Right lobe of liver (tissue), 6 donors: Measurements from ENCODE around the gene RAB1B. TPM values are rescaled to one million over a fixed set of nuclear protein-coding genes. Genes with fewer than 3 reads are reported as not detected.
A peak's percentile ranks its signal among the peaks of the same experiment; 100 is the strongest.

Experiments
- ATAC-seq, 4 donors: fragments of 200-7000 bp; cut with Tn5 transposase; one replicate each; pipeline ENCODE4 v1.9.1; 2020; ENCODE audit warnings: mild to moderate bottlenecking in 4 of 4, moderate library complexity in 4 of 4
- DNase-seq, 3 donors: peaks; one replicate each; pipeline ENCODE4 v3.0.0-alpha.2; 2020
- H3K27ac ChIP-seq, 3 donors: fragments of 200-600 bp; one replicate each; pipeline ENCODE4 v1.8.0; 2022
- H3K27me3 ChIP-seq, 2 donors: fragments of 200-600 bp; one replicate each; pipeline ENCODE4 v1.8.0; 2022
- H3K36me3 ChIP-seq, 4 donors: fragments of 200-600 bp; sonication (generic) in 1 of 4; one replicate each; pipeline versions ENCODE4 v1.5.1 to v1.8.0; 2017 to 2022; ENCODE audit warnings: control low read depth in 1 of 4
- H3K4me1 ChIP-seq, 4 donors: fragments of 200-600 bp; sonication (generic) in 1 of 4; one replicate each; pipeline versions ENCODE4 v1.5.1 to v1.8.0; 2017 to 2022; ENCODE audit warnings: control low read depth in 1 of 4
- H3K4me3 ChIP-seq, 3 donors: fragments of 200-600 bp; one replicate each; pipeline ENCODE4 v1.8.0; 2022
- H3K9me3 ChIP-seq, 4 donors: fragments of 200-600 bp; sonication (generic) in 1 of 4; one replicate each; pipeline versions ENCODE4 v1.5.1 to v1.8.0; 2017 to 2022; ENCODE audit warnings: control low read depth in 1 of 4
- CTCF ChIP-seq, 4 donors: fragments of 200-600 bp in 3 of 4; fragments of 450-650 bp in 1 of 4; IDR thresholded peaks; one replicate each; pipeline versions ENCODE4 v1.5.1 to v1.8.0; 2016 to 2022; ENCODE audit warnings: antibody characterized with exemption in 4 of 4, mild to moderate bottlenecking in 2 of 4
- POLR2A ChIP-seq: fragments of 450-650 bp; IDR thresholded peaks from one replicate; pipeline ENCODE4 v1.6.1; 2017; ENCODE audit warnings: antibody characterized with exemption, mild to moderate bottlenecking
- WGBS: methylation state at CpG from one replicate; pipeline ENCODE4 v1.1.6; 2018; ENCODE audit warnings: low coverage, low lambda C conversion rate; ENCODE audit not compliant: insufficient coverage; ENCODE audit errors: missing lambda C conversion rate; 5-methylcytosine and 5-hydroxymethylcytosine counted together
- intact Hi-C, 2 donors: fragments of 100-400 bp; cut with DNase I; formaldehyde crosslinking; loops; one replicate each; pipeline versions ENCODE4 v1.11.2 to v1.14.1; 2022
- total RNA-seq, 6 experiments: library from RNA; depleted of rRNA in 2 of 6; stranded (reverse); fragments of >200 nt in 2 of 6; fragmentation: NEBNext Ultra II Directional in 3 of 6; extraction: Animal tissue kit (Norgen Biotek cat#: 25700) in 3 of 6; gene quantifications; one replicate each; pipeline versions ENCODE4 v1.1.0 to v1.2.4, GENCODE V29; 2016 to 2023
- donor health status: DM: no; HTN: yes; CAD: no.
- donor health status: DM: no; HTN: no; CAD: no.
- donor health status: DM: no; HTN: no; CAD: no.
- donor health status: DM: no; HTN: yes; CAD: no.
- donor health status: DM: no; HTN: yes; CAD: no.

Gene RAB1B
- total RNA-seq, 6 experiments from 2014 or later: 52.3 to 69.0 (median 59.6) TPM

GRCh38 chr11:66265531-66266377, 2.7 kb upstream of the RAB1B start:
- Histone ChIP-seq H3K4me1 (peaks cover 0 to 8% (median 2%) of the 10 kb centered on the region in 4 donors), H3K27me3 (no peaks in the 10 kb centered on the region), H3K4me3 (no peak overlapping the region), H3K27ac (no peak overlapping the region), H3K36me3 (no peaks in the 10 kb centered on the region), H3K9me3 (no peaks in the 10 kb centered on the region)
- TF ChIP-seq CTCF (IDR thresholded peaks at IDR 0.05) (no peak), POLR2A (no peak)
- no peak for DNase-seq
- intact Hi-C loops: no loop called here
- WGBS: 89% methylated on average over 10 of the region's 26 CpGs
- ATAC-seq: no peak

- no peaks in the 10 kb centered on the region for H3K27me3 ChIP-seq
- peaks cover 0 to 8% (median 2%) of the 10 kb centered on the region in 4 donors for H3K4me1 ChIP-seq
- DNase-seq (no peak), ATAC-seq (no peak)
- TF ChIP-seq CTCF (IDR thresholded peaks at IDR 0.05) (no peak), POLR2A (no peak)
- H3K9me3 ChIP-seq: no peaks in the 10 kb centered on the region
- H3K4me3 ChIP-seq: no peak overlapping the region
- no peak overlapping the region for H3K27ac ChIP-seq
- no peaks in the 10 kb centered on the region for H3K36me3 ChIP-seq
- intact Hi-C loops: no loop called here
- WGBS: 88% methylated on average over 8 of the region's 20 CpGs
Measured at GRCh38 chr11:66266378-66267038, 1.9 kb upstream of the RAB1B start.

GRCh38 chr11:66267039-66267378, 1.4 kb upstream of the RAB1B start:
- 36% methylated on average over 13 of the region's 13 CpGs for WGBS
- TF ChIP-seq POLR2A (no peak), CTCF (IDR thresholded peaks at IDR 0.05) (no peak)
- ATAC-seq: no peak
- peak overlapping the region in 2 of 3 donors; percentile 86 to 96 for H3K27ac ChIP-seq
- no peak for DNase-seq
- peaks cover 0 to 4% (median 2%) of the 10 kb centered on the region in 4 donors for H3K36me3 ChIP-seq
- H3K4me1 ChIP-seq: peaks cover 0 to 8% (median 2%) of the 10 kb centered on the region in 4 donors
- no peaks in the 10 kb centered on the region for H3K27me3 ChIP-seq
- H3K4me3 ChIP-seq: peak overlapping the region; percentile 81 to 97 (median 90)
- no peaks in the 10 kb centered on the region for H3K9me3 ChIP-seq
- intact Hi-C loops: no loop called here

- peaks cover 0 to 8% (median 2%) of the 10 kb centered on the region in 4 donors for H3K4me1 ChIP-seq
- intact Hi-C loops: no loop called here
- no peaks in the 10 kb centered on the region for H3K9me3 ChIP-seq
- peaks cover 0 to 10% (median 8%) of the 10 kb centered on the region in 4 donors for H3K36me3 ChIP-seq
- peak; percentile 72 to 82 (median 75) for ATAC-seq
- H3K27me3 ChIP-seq: no peaks in the 10 kb centered on the region
- WGBS: 1% methylated on average over 38 of the region's 61 CpGs
- peak overlapping the region; percentile 81 to 97 (median 90) for H3K4me3 ChIP-seq
- peak overlapping the region; percentile 75 to 96 (median 86) for H3K27ac ChIP-seq
- peak; percentile 32 for TF ChIP-seq POLR2A
- TF ChIP-seq CTCF (IDR thresholded peaks at IDR 0.05): no peak
- peak; percentile 89 to 91 (median 89) for DNase-seq
Measured at GRCh38 chr11:66267379-66268243, 828 bp upstream of the RAB1B start.
